ENCODE data around the gene STRN3. TPM values are rescaled to one million over a fixed set of nuclear protein-coding genes. Genes with fewer than 3 reads are reported as not detected.

STRN3 gene
- total RNA-seq, 1 experiment from 2014 or later, result 52.1 TPM

DNA sequence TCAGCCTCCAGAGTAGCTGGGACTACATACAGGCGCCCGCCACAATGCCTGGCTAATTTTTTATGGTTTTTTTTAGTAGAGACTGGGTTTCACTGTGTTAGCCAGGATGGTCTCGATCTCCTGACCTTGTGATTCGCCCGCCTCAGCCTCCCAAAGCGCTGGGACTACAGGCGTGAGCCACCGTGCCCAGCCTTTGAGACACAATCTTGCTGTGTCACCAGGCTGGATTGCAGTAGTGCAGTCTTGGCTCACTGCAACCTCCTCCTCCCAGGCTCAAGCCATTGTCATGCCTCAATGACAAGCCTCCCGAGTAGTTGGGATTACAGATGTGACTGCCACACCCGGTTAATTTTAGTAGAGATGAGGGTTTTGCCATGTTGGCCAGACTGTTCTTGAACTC is 21.3 kb upstream of the STRN3 start:
- no peak overlapping the region for H4K5ac ChIP-seq (ENCODE audit: insufficient read length, low read depth, low read length)
- no peak overlapping the region for H4K8ac ChIP-seq (replicated peaks; ENCODE audit: insufficient read length, low read depth, low read length)
- no peak overlapping the region for H3K4me3 Mint-ChIP-seq
- H2BK12ac ChIP-seq (ENCODE audit: insufficient read length, low read depth, low read length), result no peak overlapping the region
- H3K4me2 ChIP-seq (ENCODE audit: insufficient read depth, insufficient read length, low read length), result no peak overlapping the region
- no peaks in the 10 kb centered on the region for H3K27me3 Mint-ChIP-seq (ENCODE audit: low read depth)
- H3K14ac ChIP-seq (ENCODE audit: insufficient read depth, low read length), result no peak overlapping the region
- no peak overlapping the region for H2BK5ac ChIP-seq (ENCODE audit: insufficient read length, low read length)
- no CpG with 5 or more reads among the region's 10 CpGs for WGBS (ENCODE audit: extremely low coverage, insufficient read length, low lambda C conversion rate)
- no peaks in the 10 kb centered on the region; the same call in 1 of the 2 replicates for H3K79me2 ChIP-seq (ENCODE audit: insufficient read depth, low read length)
- no peak overlapping the region for H3K23ac ChIP-seq (ENCODE audit: insufficient read length, low read depth, low read length)
- H3K27ac Mint-ChIP-seq, result no peak overlapping the region
- no peaks in the 10 kb centered on the region for H3K9me3 Mint-ChIP-seq
- no peak overlapping the region for H3K4ac ChIP-seq (ENCODE audit: low read depth, low read length)
- no peak overlapping the region for H3K56ac ChIP-seq (ENCODE audit: insufficient read length, low read depth, low read length)
- no peak overlapping the region for H3K18ac ChIP-seq (ENCODE audit: insufficient read length, low read depth, low read length)
- no peak overlapping the region for H2BK15ac ChIP-seq (ENCODE audit: low read depth, low read length)
- H3K9me3 ChIP-seq (ENCODE audit: control insufficient read depth, low read depth, low read length), result no peaks in the 10 kb centered on the region
- no peak overlapping the region for H2BK20ac ChIP-seq (ENCODE audit: low read depth, low read length, poor library complexity, severe bottlenecking)
- H2AFZ ChIP-seq (ENCODE audit: low read length), result no peak overlapping the region
- H3K9ac ChIP-seq (ENCODE audit: extremely low read depth, insufficient read length, low read length), result no peak overlapping the region
- H3K23me2 ChIP-seq (ENCODE audit: insufficient read length, low read depth, low read length, poor library complexity, severe bottlenecking), result no peaks in the 10 kb centered on the region
- H3T11ph ChIP-seq (ENCODE audit: low read length), result no peak overlapping the region
- H3K36me3 Mint-ChIP-seq (ENCODE audit: insufficient read depth in 1 of 3, low read depth in 3 of 3), result peaks cover 0 to 4% (median 0%) of the 10 kb centered on the region in 3 experiments; a peak in 1 of 7 replicates
- no peak overlapping the region for H2BK120ac ChIP-seq (ENCODE audit: low read depth, low read length, poor library complexity, severe bottlenecking)
- H4K91ac ChIP-seq (ENCODE audit: insufficient read length, low read depth, low read length), result no peak overlapping the region
- no peaks in the 10 kb centered on the region for H3K4me1 ChIP-seq (ENCODE audit: insufficient read depth, low read length)
- DNase-seq, result no peak
- no peaks in the 10 kb centered on the region for H3K27me3 ChIP-seq (ENCODE audit: insufficient read depth, low read length)
- H3K27ac ChIP-seq (ENCODE audit: insufficient read length, low read depth, low read length), result no peak overlapping the region
- H3K79me1 ChIP-seq (ENCODE audit: insufficient read depth, low read depth, low read length, poor library complexity, severe bottlenecking), result no peaks in the 10 kb centered on the region
- H4K20me1 ChIP-seq (ENCODE audit: control insufficient read depth, insufficient read depth, insufficient read length), result no peaks in the 10 kb centered on the region
- peaks cover 7 to 14% of the 10 kb centered on the region in 2 experiments for H3K4me1 Mint-ChIP-seq
- TF ChIP-seq, protein P1, sequence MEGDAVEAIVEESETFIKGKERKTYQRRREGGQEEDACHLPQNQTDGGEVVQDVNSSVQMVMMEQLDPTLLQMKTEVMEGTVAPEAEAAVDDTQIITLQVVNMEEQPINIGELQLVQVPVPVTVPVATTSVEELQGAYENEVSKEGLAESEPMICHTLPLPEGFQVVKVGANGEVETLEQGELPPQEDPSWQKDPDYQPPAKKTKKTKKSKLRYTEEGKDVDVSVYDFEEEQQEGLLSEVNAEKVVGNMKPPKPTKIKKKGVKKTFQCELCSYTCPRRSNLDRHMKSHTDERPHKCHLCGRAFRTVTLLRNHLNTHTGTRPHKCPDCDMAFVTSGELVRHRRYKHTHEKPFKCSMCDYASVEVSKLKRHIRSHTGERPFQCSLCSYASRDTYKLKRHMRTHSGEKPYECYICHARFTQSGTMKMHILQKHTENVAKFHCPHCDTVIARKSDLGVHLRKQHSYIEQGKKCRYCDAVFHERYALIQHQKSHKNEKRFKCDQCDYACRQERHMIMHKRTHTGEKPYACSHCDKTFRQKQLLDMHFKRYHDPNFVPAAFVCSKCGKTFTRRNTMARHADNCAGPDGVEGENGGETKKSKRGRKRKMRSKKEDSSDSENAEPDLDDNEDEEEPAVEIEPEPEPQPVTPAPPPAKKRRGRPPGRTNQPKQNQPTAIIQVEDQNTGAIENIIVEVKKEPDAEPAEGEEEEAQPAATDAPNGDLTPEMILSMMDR (conservative IDR thresholded peaks at IDR 0.05), result no peak
- H2AK5ac ChIP-seq (ENCODE audit: insufficient read length, low read length), result no peak overlapping the region

Data from H9 (cell line).